Calu3 (cell line): ENCODE data around the gene PCDHGA5. TPM values are rescaled to one million over a fixed set of nuclear protein-coding genes. Genes with fewer than 3 reads are reported as not detected.
"Not testable (repeated sequence)": the region's sequence is repeated elsewhere in the genome, so short reads cannot be mapped to it uniquely, and the experiment has no call there.

ENCODE experiments used
- BruUV-seq: library from RNA; stranded (reverse); fragments of 400-500 nt; replicated peaks from 2 replicates; lab custom pipeline; 2021; lab: Mats Ljungman, UMichigan
- CTCF ChIA-PET: fragments of 300-600 bp; sonication (Branson Sonifier 250); formaldehyde crosslinking; loops from one replicate; lab custom pipeline; 2022; ENCODE audit warnings: antibody characterized with exemption; lab: Charles Lee
- DNase-seq: peaks from one replicate; pipeline ENCODE4 v3.0.0; 2022
- H3K27ac Mint-ChIP-seq: one replicate; pipeline ENCODE4 v1.8.0; 2022; ENCODE audit warnings: mixed read lengths; ENCODE audit not compliant: unreplicated experiment
- H3K27me3 Mint-ChIP-seq: one replicate; pipeline ENCODE4 v1.8.0; 2022; ENCODE audit warnings: mixed read lengths; ENCODE audit not compliant: unreplicated experiment
- H3K36me3 Mint-ChIP-seq: one replicate; pipeline ENCODE4 v1.8.0; 2022; ENCODE audit warnings: mild to moderate bottlenecking, moderate library complexity, mixed read lengths; ENCODE audit not compliant: insufficient read depth, unreplicated experiment
- H3K4me1 Mint-ChIP-seq: one replicate; pipeline ENCODE4 v1.8.0; 2022; ENCODE audit warnings: mild to moderate bottlenecking, low read depth, mixed read lengths; ENCODE audit not compliant: unreplicated experiment
- H3K4me3 Mint-ChIP-seq: one replicate; pipeline ENCODE4 v1.8.0; 2022; ENCODE audit warnings: mild to moderate bottlenecking, low read depth, moderate library complexity, mixed read lengths; ENCODE audit not compliant: unreplicated experiment
- H3K9me3 Mint-ChIP-seq: one replicate; pipeline ENCODE4 v1.8.0; 2022; ENCODE audit warnings: low read depth, mixed read lengths; ENCODE audit not compliant: unreplicated experiment
- CTCF ChIP-seq: fragments of 200-600 bp; IDR thresholded peaks from one replicate; pipeline ENCODE4 v1.8.0; 2022; ENCODE audit warnings: antibody characterized with exemption; ENCODE audit not compliant: unreplicated experiment
- intact Hi-C: fragments of 100-400 bp; cut with micrococcal nuclease; formaldehyde crosslinking; loops from one replicate; pipeline ENCODE4 v1.10.0; 2022; ENCODE audit not compliant: unreplicated experiment
- total RNA-seq: library from RNA; stranded (reverse); gene quantifications from 2 replicates; pipeline ENCODE4 v1.2.3, GENCODE V29; 2022

The PCDHGA5 gene
- total RNA-seq, 1 experiment from 2014 or later = 0.12 TPM

- no peaks in the 10 kb centered on the region for H3K27me3 Mint-ChIP-seq
- H3K27ac Mint-ChIP-seq = no peak within 1 kb of the TSS
- H3K4me1 Mint-ChIP-seq = no peaks in the 10 kb centered on the region
- no TSS peak for BruUV-seq
- CTCF ChIA-PET = no interaction called here
- intact Hi-C loops = no loop called here
- no peak for TF ChIP-seq CTCF
- H3K9me3 Mint-ChIP-seq = peaks cover 23% of the 10 kb centered on the region
- DNase-seq = no peak
- H3K36me3 Mint-ChIP-seq = no peaks in the 10 kb centered on the region
- no peak within 1 kb of the TSS for H3K4me3 Mint-ChIP-seq
These were observed 20.6 kb upstream of the PCDHGA5 start, which contains the start of gene PCDHGA3 for GRCh38 chr5:141343242-141343952. PCDHGA3 (plus strand) TSS chr5:141343829; CDS start chr5:141344034, 205 bp downstream.

- intact Hi-C loops = no loop called here
- CTCF ChIA-PET = no interaction called here
- Mint-ChIP-seq H3K36me3 (no peaks in the 10 kb centered on the region), H3K4me1 (no peaks in the 10 kb centered on the region), H3K27me3 (no peaks in the 10 kb centered on the region), H3K9me3 (peaks cover 19% of the 10 kb centered on the region), H3K4me3 (no peak overlapping the region), H3K27ac (no peak overlapping the region)
- BruUV-seq = no TSS peak
- DNase-seq = no peak
- no peak for TF ChIP-seq CTCF
These were observed 20.0 kb upstream of the PCDHGA5 start for GRCh38 chr5:141343953-141344463.

GRCh38 chr5:141345327-141345726 lies 18.6 kb upstream of the PCDHGA5 start:
- peaks cover 3% of the 10 kb centered on the region for H3K36me3 Mint-ChIP-seq
- DNase-seq = no peak
- H3K4me3 Mint-ChIP-seq = no peak overlapping the region
- TF ChIP-seq CTCF = no peak
- no peak overlapping the region for H3K27ac Mint-ChIP-seq
- no peaks in the 10 kb centered on the region for H3K4me1 Mint-ChIP-seq
- no TSS peak for BruUV-seq
- no peaks in the 10 kb centered on the region for H3K27me3 Mint-ChIP-seq
- CTCF ChIA-PET = no interaction called here
- peaks cover 19% of the 10 kb centered on the region for H3K9me3 Mint-ChIP-seq
- intact Hi-C loops = no loop called here

GRCh38 chr5:141346017-141346416 lies 17.9 kb upstream of the PCDHGA5 start:
- H3K36me3 Mint-ChIP-seq, BruUV-seq, DNase-seq, H3K27ac Mint-ChIP-seq, H3K4me1 Mint-ChIP-seq, H3K4me3 Mint-ChIP-seq, H3K27me3 Mint-ChIP-seq, CTCF ChIA-PET, intact Hi-C loops: not testable (repeated sequence)
- H3K9me3 Mint-ChIP-seq = peaks cover 19% of the 10 kb centered on the region
